Endothelial cell of umbilical vein (primary cell): ENCODE data around the gene P2RX2. TPM values are rescaled to one million over a fixed set of nuclear protein-coding genes. Genes with fewer than 3 reads are reported as not detected.

ENCODE experiments used
- BruUV-seq: library from RNA; stranded (reverse); fragments of 400-500 nt; replicated peaks from 2 replicates; lab custom pipeline; 2021; lab: Mats Ljungman, UMichigan
- CTCF ChIA-PET: fragments of 300-600, 350-600 bp; sonication (Branson Sonifier 250); formaldehyde crosslinking; loops from one replicate; lab custom pipeline; 2021; ENCODE audit warnings: antibody characterized with exemption, inconsistent platforms; lab: Charles Lee
- POLR2A ChIA-PET: fragments of 300-600, 350-600 bp; sonication (Branson Sonifier 250); formaldehyde crosslinking; loops from one replicate; lab custom pipeline; 2021; ENCODE audit warnings: antibody characterized with exemption, inconsistent platforms; lab: Charles Lee
- DNase-seq: peaks from one replicate; pipeline ENCODE4 v3.0.0-alpha.2; 2011; ENCODE audit warnings: low read depth, low spot score
- FAIRE-seq: peaks from 2 replicates; lab custom pipeline; 2011; peaks lifted over from hg19 to GRCh38; lab: Jason Lieb, UNC
- H2AFZ ChIP-seq: 2 replicates; pipeline ENCODE4 v1.6.0; 2012; ENCODE audit warnings: low read depth, low read length, control low read depth, inconsistent platforms
- H3K27ac ChIP-seq: 2 replicates; pipeline ENCODE4 v1.5.1; 2011; ENCODE audit warnings: low read depth, mild to moderate bottlenecking, control low read depth, low read length, moderate library complexity; ENCODE audit not compliant: insufficient read depth
- H3K27me3 ChIP-seq, 2 experiments: 2 replicates each; pipeline versions ENCODE4 v1.6.0 to v1.6.1; 2011; ENCODE audit warnings: low read length in 2 of 2, mixed read lengths in 1 of 2; ENCODE audit not compliant: control insufficient read depth in 2 of 2, insufficient read depth in 2 of 2
- H3K36me3 ChIP-seq, 2 experiments: 2 replicates in 1 of 2; 3 replicates in 1 of 2; pipeline ENCODE4 v1.5.1; 2011; ENCODE audit warnings: low read length in 2 of 2, mild to moderate bottlenecking in 1 of 2, moderate library complexity in 1 of 2; ENCODE audit not compliant: control insufficient read depth in 2 of 2, insufficient read depth in 2 of 2; ENCODE audit errors: extremely low read depth in 1 of 2
- H3K4me1 ChIP-seq: 3 replicates; pipeline ENCODE4 v1.5.1; 2011; ENCODE audit warnings: mild to moderate bottlenecking, low read length; ENCODE audit not compliant: control insufficient read depth, insufficient read depth; ENCODE audit errors: extremely low read depth
- H3K4me2 ChIP-seq: 2 replicates; pipeline ENCODE4 v1.6.1; 2011; ENCODE audit warnings: low read length, control low read depth, mixed read lengths; ENCODE audit not compliant: insufficient read depth
- H3K4me3 ChIP-seq, 3 experiments: fragments of 200-600 bp in 1 of 3; sonication (generic), shearing (Covaris generic) in 1 of 3; replicated peaks in 1 of 3; 2 replicates each; pipeline ENCODE4 v1.5.1; 2011 to 2016; ENCODE audit warnings: control low read depth in 3 of 3, low read length in 3 of 3, mild to moderate bottlenecking in 2 of 3, inconsistent platforms in 1 of 3, low read depth in 1 of 3, moderate library complexity in 1 of 3; ENCODE audit not compliant: insufficient read depth in 1 of 3
- H3K79me2 ChIP-seq: 2 replicates; pipeline ENCODE4 v1.6.0; 2012; ENCODE audit warnings: low read length, inconsistent platforms; ENCODE audit not compliant: control insufficient read depth, insufficient read depth
- H3K9ac ChIP-seq: replicated peaks from 2 replicates; pipeline ENCODE3; 2011; ENCODE audit warnings: low read length, control low read depth; ENCODE audit not compliant: insufficient read depth; ENCODE audit errors: extremely low read depth
- H3K9me1 ChIP-seq: replicated peaks from 3 replicates; pipeline ENCODE4 v1.6.0; 2011; ENCODE audit warnings: mild to moderate bottlenecking, low read length; ENCODE audit not compliant: control insufficient read depth, insufficient read depth; ENCODE audit errors: extremely low read depth
- H3K9me3 ChIP-seq: replicated peaks from 2 replicates; pipeline ENCODE4 v1.5.1; 2012; ENCODE audit warnings: low read length, inconsistent platforms; ENCODE audit not compliant: control insufficient read depth, insufficient read depth
- H4K20me1 ChIP-seq: replicated peaks from 2 replicates; pipeline ENCODE3; 2011; ENCODE audit warnings: mild to moderate bottlenecking, low read length; ENCODE audit not compliant: control insufficient read depth, insufficient read depth; ENCODE audit errors: extremely low read depth
- CTCF ChIP-seq, 2 donors: IDR thresholded peaks; 1 replicate in 1 of 2; 2 replicates in 1 of 2; pipeline ENCODE4 v1.5.1; 2011; ENCODE audit warnings: low read length in 2 of 2, mild to moderate bottlenecking in 2 of 2, moderate library complexity in 2 of 2, control low read depth in 1 of 2, inconsistent platforms in 1 of 2, low read depth in 1 of 2; ENCODE audit not compliant: insufficient read depth in 1 of 2; ENCODE audit errors: extremely low read depth in 1 of 2
- EZH2 ChIP-seq: IDR thresholded peaks from 2 replicates; pipeline ENCODE4 v1.6.1; 2012; ENCODE audit warnings: borderline replicate concordance, low read depth, mild to moderate bottlenecking, moderate library complexity, low read length, inconsistent platforms; ENCODE audit not compliant: severe bottlenecking
- FOS ChIP-seq: IDR thresholded peaks from 2 replicates; pipeline ENCODE4 v1.6.1; 2011; ENCODE audit warnings: mild to moderate bottlenecking, low read length, moderate library complexity, borderline replicate concordance; ENCODE audit not compliant: insufficient read depth
- GATA2 ChIP-seq: IDR thresholded peaks from 2 replicates; pipeline ENCODE4 v1.7.0; 2011; ENCODE audit warnings: low read depth, mild to moderate bottlenecking, moderate library complexity, mixed read lengths, low read length; ENCODE audit not compliant: insufficient read length, insufficient read depth
- JUN ChIP-seq: IDR thresholded peaks from 2 replicates; pipeline ENCODE4 v1.6.1; 2011; ENCODE audit warnings: borderline replicate concordance, low read depth; ENCODE audit not compliant: insufficient read length, insufficient read depth
- MAX ChIP-seq: IDR thresholded peaks from 2 replicates; pipeline ENCODE4 v1.6.1; 2011; ENCODE audit not compliant: insufficient read depth, insufficient read length
- MYC ChIP-seq: IDR thresholded peaks from one replicate; pipeline ENCODE4 v1.6.1; 2011; ENCODE audit warnings: mild to moderate bottlenecking, low read depth, low read length
- POLR2A ChIP-seq: IDR thresholded peaks from 2 replicates; pipeline ENCODE4 v1.6.1; 2012; ENCODE audit warnings: low read depth, mild to moderate bottlenecking, control low read depth, low read length
- POLR2AphosphoS5 ChIP-seq: IDR thresholded peaks from 2 replicates; pipeline ENCODE4 v1.6.1; 2012; ENCODE audit warnings: low read depth, mild to moderate bottlenecking, control low read depth, low read length, moderate library complexity; ENCODE audit not compliant: insufficient read depth
- dilution Hi-C: fragments of 300-500 bp; cut with MboI; formaldehyde crosslinking; loops from one replicate; pipeline ENCODE4 v1.15.0; 2019; ENCODE audit warnings: low sequenced_read_pairs; ENCODE audit not compliant: extremely low pct_ligation_motif_present
- intact Hi-C: fragments of 100-400 bp; cut with micrococcal nuclease; formaldehyde crosslinking; loops from one replicate; pipeline ENCODE4 v1.10.0; 2022
- polyA plus RNA-seq, 4 experiments: library from polyadenylated mRNA; depleted of rRNA in 3 of 4; stranded (reverse) in 3 of 4; unstranded in 1 of 4; fragments of >200 nt; gene quantifications; 2 replicates each; pipeline versions ENCODE4 v1.2.1 to v1.2.3, GENCODE V29; 2011 to 2012; ENCODE audit warnings: missing spikeins in 1 of 4
- total RNA-seq: library from RNA; stranded (reverse); gene quantifications from 2 replicates; pipeline ENCODE4 v1.2.3, GENCODE V29; 2021

P2RX2 gene
- total and polyA plus RNA-seq, 2 donors (not counting 3 experiments of a cell fraction or from before 2014, with no cell fraction given): not detected

GRCh38 chr12:132593071-132593470, 25.5 kb upstream of the P2RX2 start:
- Histone ChIP-seq H2AFZ (no peak overlapping the region), H3K9me1 (no peaks in the 10 kb centered on the region), H4K20me1 (no peaks in the 10 kb centered on the region), H3K4me2 (no peak overlapping the region), H3K27ac (no peak overlapping the region), H3K27me3 (no peaks in the 10 kb centered on the region), H3K9me3 (no peaks in the 10 kb centered on the region), H3K79me2 (no peaks in the 10 kb centered on the region), H3K4me1 (no peaks in the 10 kb centered on the region), H3K4me3 (no peak overlapping the region), H3K36me3 (no peaks in the 10 kb centered on the region), H3K9ac (no peak overlapping the region)
- no peak for TF ChIP-seq FOS
- no peak for TF ChIP-seq POLR2AphosphoS5
- no peak for TF ChIP-seq GATA2
- TF ChIP-seq CTCF (IDR thresholded peaks at IDR 0.05; ENCODE audit: extremely low read depth in 1 of 2, insufficient read depth in 1 of 2, low read depth in 1 of 2, low read length in 2 of 2): no peak
- no peak for TF ChIP-seq JUN
- TF ChIP-seq EZH2: no peak
- TF ChIP-seq MYC: no peak
- no peak for TF ChIP-seq POLR2A
- no peak for TF ChIP-seq MAX
- ChIA-PET POLR2A (no interaction called here), CTCF (interaction anchor here (0.7 kb wide), 1 partner anchor 178 kb away, joined by 3 read pairs; no protein-coding TSS in a partner anchor)
- intact Hi-C loops: no loop called here
- dilution Hi-C loops: no loop called here
- BruUV-seq: no TSS peak
- FAIRE-seq: no peak
- no peak for DNase-seq
